Astrocyte (in vitro differentiated cells and primary cell): ENCODE measurements around the gene RGS1. TPM values are rescaled to one million over a fixed set of nuclear protein-coding genes. Genes with fewer than 3 reads are reported as not detected.

Source experiments
- DNase-seq: peaks from one replicate; pipeline ENCODE4 v3.0.0-alpha.2; 2010; ENCODE audit warnings: low read depth
- FAIRE-seq: peaks from 2 replicates; lab custom pipeline; 2011; peaks lifted over from hg19 to GRCh38; lab: Jason Lieb, UNC
- H2AFZ ChIP-seq: 2 replicates; pipeline ENCODE4 v1.6.0; 2012; ENCODE audit warnings: low read depth, low read length, inconsistent platforms
- H3K27ac ChIP-seq: 2 replicates; pipeline ENCODE4 v1.5.1; 2011; ENCODE audit warnings: low read depth, low read length, inconsistent platforms
- H3K27me3 ChIP-seq: 2 replicates; pipeline ENCODE4 v1.6.0; 2011; ENCODE audit warnings: low read length, inconsistent platforms; ENCODE audit not compliant: insufficient read depth
- H3K36me3 ChIP-seq: 2 replicates; pipeline ENCODE4 v1.5.1; 2011; ENCODE audit warnings: low read length, inconsistent platforms; ENCODE audit not compliant: insufficient read depth
- H3K4me1 ChIP-seq: 2 replicates; pipeline ENCODE4 v1.5.1; 2011; ENCODE audit warnings: low read length, inconsistent platforms; ENCODE audit not compliant: insufficient read depth
- H3K4me2 ChIP-seq: 2 replicates; pipeline ENCODE4 v1.6.0; 2012; ENCODE audit warnings: low read length, inconsistent platforms
- H3K4me3 ChIP-seq: 2 replicates; pipeline ENCODE4 v1.5.1; 2011; ENCODE audit warnings: low read depth, mild to moderate bottlenecking, low read length, inconsistent platforms; ENCODE audit not compliant: insufficient read depth
- H3K79me2 ChIP-seq: 2 replicates; pipeline ENCODE4 v1.6.0; 2012; ENCODE audit warnings: mild to moderate bottlenecking, low read length, inconsistent platforms; ENCODE audit not compliant: insufficient read depth
- H3K9ac ChIP-seq: 2 replicates; pipeline ENCODE4 v1.6.0; 2012; ENCODE audit warnings: mild to moderate bottlenecking, low read length, inconsistent platforms
- H3K9me3 ChIP-seq: 2 replicates; pipeline ENCODE4 v1.5.1; 2012; ENCODE audit warnings: low read depth, mild to moderate bottlenecking, low read length, inconsistent platforms; ENCODE audit not compliant: insufficient read depth
- H4K20me1 ChIP-seq: 2 replicates; pipeline ENCODE4 v1.6.0; 2012; ENCODE audit warnings: low read length, inconsistent platforms; ENCODE audit not compliant: insufficient read depth
- H3K27ac Mint-ChIP-seq: one replicate; pipeline ENCODE4 v1.8.0; 2021; ENCODE audit warnings: mild to moderate bottlenecking, mixed read lengths; ENCODE audit not compliant: unreplicated experiment
- H3K27me3 Mint-ChIP-seq: one replicate; pipeline ENCODE4 v1.8.0; 2021; ENCODE audit warnings: low read depth, mixed read lengths; ENCODE audit not compliant: unreplicated experiment
- H3K36me3 Mint-ChIP-seq: one replicate; pipeline ENCODE4 v1.8.0; 2021; ENCODE audit warnings: low read depth, mixed read lengths; ENCODE audit not compliant: unreplicated experiment
- H3K4me1 Mint-ChIP-seq: one replicate; pipeline ENCODE4 v1.8.0; 2021; ENCODE audit warnings: low read depth, mixed read lengths; ENCODE audit not compliant: unreplicated experiment
- H3K4me3 Mint-ChIP-seq: one replicate; pipeline ENCODE4 v1.8.0; 2021; ENCODE audit warnings: mild to moderate bottlenecking, moderate library complexity, mixed read lengths; ENCODE audit not compliant: unreplicated experiment
- H3K9me3 Mint-ChIP-seq: one replicate; pipeline ENCODE4 v1.8.0; 2021; ENCODE audit warnings: mild to moderate bottlenecking, mixed read lengths; ENCODE audit not compliant: unreplicated experiment
- CTCF ChIP-seq: IDR thresholded peaks from 2 replicates; pipeline ENCODE4 v1.5.1; 2011; ENCODE audit warnings: low read depth, mild to moderate bottlenecking, inconsistent platforms, low read length, moderate library complexity; ENCODE audit not compliant: insufficient read depth
- EZH2 ChIP-seq: IDR thresholded peaks from 2 replicates; pipeline ENCODE4 v1.6.1; 2012; ENCODE audit warnings: mild to moderate bottlenecking, low read length, inconsistent platforms; ENCODE audit not compliant: insufficient read depth
- total RNA-seq: library from RNA; stranded (reverse); gene quantifications from 2 replicates; pipeline ENCODE4 v1.2.1, GENCODE V29; 2021

The RGS1 gene
- total RNA-seq, 1 donor from 2014 or later = not detected

GRCh38 chr1:192552760-192553191, 22.8 kb upstream of the RGS1 start:
- Histone ChIP-seq H3K27ac (no peak overlapping the region), H3K4me2 (no peak overlapping the region), H3K27me3 (no peaks in the 10 kb centered on the region), H3K4me3 (no peak overlapping the region), H4K20me1 (no peaks in the 10 kb centered on the region), H2AFZ (no peak overlapping the region), H3K9me3 (no peaks in the 10 kb centered on the region), H3K36me3 (no peaks in the 10 kb centered on the region), H3K9ac (no peak overlapping the region), H3K79me2 (no peaks in the 10 kb centered on the region), H3K4me1 (peaks cover 19% of the 10 kb centered on the region)
- no peaks in the 10 kb centered on the region for H3K9me3 Mint-ChIP-seq
- no peak for DNase-seq
- H3K4me3 Mint-ChIP-seq = no peak overlapping the region
- H3K36me3 Mint-ChIP-seq = no peaks in the 10 kb centered on the region
- H3K4me1 Mint-ChIP-seq = peaks cover 18% of the 10 kb centered on the region
- no peak for FAIRE-seq
- no peaks in the 10 kb centered on the region for H3K27me3 Mint-ChIP-seq
- TF ChIP-seq CTCF = no peak
- no peak for TF ChIP-seq EZH2
- H3K27ac Mint-ChIP-seq = no peak overlapping the region

DNA sequence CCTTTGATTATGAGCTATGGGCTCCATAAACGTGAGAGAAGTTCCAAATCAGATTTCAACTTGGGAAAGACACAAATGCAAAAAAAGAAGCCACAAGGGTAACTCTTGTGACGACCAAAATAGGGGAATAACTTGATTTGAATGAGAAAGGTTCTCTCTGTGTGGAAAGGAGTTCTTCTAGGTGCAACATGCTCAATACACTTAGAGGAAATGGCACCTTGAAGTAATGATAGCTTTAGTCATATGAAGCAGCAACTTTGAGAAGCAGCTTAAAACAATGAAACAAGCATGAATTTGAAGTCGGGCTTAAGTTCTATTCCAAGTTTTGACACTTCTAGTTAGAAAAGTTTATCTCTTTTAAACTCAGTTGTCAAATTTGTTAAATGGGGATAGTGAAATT, 21.8 kb upstream of the RGS1 start:
- Mint-ChIP-seq H3K27me3 (no peaks in the 10 kb centered on the region), H3K4me1 (peaks cover 26% of the 10 kb centered on the region), H3K4me3 (no peak overlapping the region), H3K36me3 (no peaks in the 10 kb centered on the region), H3K27ac (no peak overlapping the region), H3K9me3 (no peaks in the 10 kb centered on the region)
- H3K4me1 ChIP-seq = peaks cover 29% of the 10 kb centered on the region
- H3K36me3 ChIP-seq = no peaks in the 10 kb centered on the region
- DNase-seq = no peak
- H3K4me3 ChIP-seq = no peak overlapping the region
- no peaks in the 10 kb centered on the region for H3K9me3 ChIP-seq
- no peaks in the 10 kb centered on the region for H3K79me2 ChIP-seq
- H4K20me1 ChIP-seq = no peaks in the 10 kb centered on the region
- FAIRE-seq = no peak
- H3K9ac ChIP-seq = no peak overlapping the region
- no peak overlapping the region for H3K4me2 ChIP-seq
- no peaks in the 10 kb centered on the region for H3K27me3 ChIP-seq
- H2AFZ ChIP-seq = no peak overlapping the region
- H3K27ac ChIP-seq = no peak overlapping the region
- TF ChIP-seq CTCF = no peak
- TF ChIP-seq EZH2 = no peak

- no peak overlapping the region for H2AFZ ChIP-seq
- Mint-ChIP-seq H3K4me1 (peaks cover 31% of the 10 kb centered on the region), H3K27ac (no peak overlapping the region), H3K9me3 (no peaks in the 10 kb centered on the region), H3K36me3 (no peaks in the 10 kb centered on the region), H3K27me3 (no peaks in the 10 kb centered on the region), H3K4me3 (no peak overlapping the region)
- no peaks in the 10 kb centered on the region for H3K9me3 ChIP-seq
- DNase-seq = peak; percentile 61
- H3K4me1 ChIP-seq = peaks cover 37% of the 10 kb centered on the region
- TF ChIP-seq CTCF (no peak), EZH2 (no peak)
- H3K4me2 ChIP-seq = no peak overlapping the region
- H3K4me3 ChIP-seq = no peak overlapping the region
- H3K36me3 ChIP-seq = no peaks in the 10 kb centered on the region
- peak; percentile 13 for FAIRE-seq
- H4K20me1 ChIP-seq = no peaks in the 10 kb centered on the region
- no peak overlapping the region for H3K27ac ChIP-seq
- H3K27me3 ChIP-seq = no peaks in the 10 kb centered on the region
- no peak overlapping the region for H3K9ac ChIP-seq
- no peaks in the 10 kb centered on the region for H3K79me2 ChIP-seq
These were observed 20.7 kb upstream of the RGS1 start for GRCh38 chr1:192554904-192555303.
